ENCODE results near the gene KLHL29. TPM values are rescaled to one million over a fixed set of nuclear protein-coding genes. Genes with fewer than 3 reads are reported as not detected.

The KLHL29 gene
- total RNA-seq, 1 experiment from 2014 or later: 43.1 TPM

GRCh38 chr2:23486684-23487075, 101.7 kb downstream of the KLHL29 start:
- intact Hi-C loops (cut with micrococcal nuclease): loop anchor here (10.0 kb wide), 1 partner anchor 102 kb away; the partner anchor contains the start of gene KLHL29
- Mint-ChIP-seq H3K36me3 (ENCODE audit: insufficient read depth, unreplicated experiment) (peaks cover 7% of the 10 kb centered on the region), H3K9me3 (ENCODE audit: unreplicated experiment) (no peaks in the 10 kb centered on the region), H3K4me1 (ENCODE audit: insufficient read depth, unreplicated experiment) (peaks cover 7% of the 10 kb centered on the region), H3K4me3 (ENCODE audit: unreplicated experiment) (no peak overlapping the region), H3K27ac (ENCODE audit: low read depth, unreplicated experiment) (no peak overlapping the region), H3K27me3 (ENCODE audit: insufficient read depth, unreplicated experiment) (no peaks in the 10 kb centered on the region)
- POLR2A ChIA-PET: no interaction called here
- no peak for TF ChIP-seq CTCF (IDR thresholded peaks at IDR 0.05; ENCODE audit: unreplicated experiment)
- no TSS peak for BruUV-seq (replicated peaks)
- CTCF ChIA-PET: interaction anchor here (0.6 to 2.1 kb wide), 3 partner anchors 26 to 795 kb away, joined by 3 to 5 read pairs (median 3); no protein-coding TSS in a partner anchor
- no peak for DNase-seq (ENCODE audit: unreplicated experiment)

GRCh38 chr2:23487735-23488492, 102.9 kb downstream of the KLHL29 start:
- POLR2A ChIA-PET: no interaction called here
- intact Hi-C loops (cut with micrococcal nuclease): loop anchor here (10.0 kb wide), 1 partner anchor 103 kb away; the partner anchor contains the start of gene KLHL29
- H3K4me3 Mint-ChIP-seq (ENCODE audit: unreplicated experiment): no peak overlapping the region
- CTCF ChIA-PET: interaction anchor here (2.1 kb wide), 1 partner anchor 27 kb away, joined by 5 read pairs; no protein-coding TSS in a partner anchor
- H3K9me3 Mint-ChIP-seq (ENCODE audit: unreplicated experiment): no peaks in the 10 kb centered on the region
- no peak overlapping the region for H3K27ac Mint-ChIP-seq (ENCODE audit: low read depth, unreplicated experiment)
- no peaks in the 10 kb centered on the region for H3K27me3 Mint-ChIP-seq (ENCODE audit: insufficient read depth, unreplicated experiment)
- no peak for TF ChIP-seq CTCF (IDR thresholded peaks at IDR 0.05; ENCODE audit: unreplicated experiment)
- no TSS peak for BruUV-seq (replicated peaks)
- DNase-seq (ENCODE audit: unreplicated experiment): peak; percentile 3
- H3K4me1 Mint-ChIP-seq (ENCODE audit: insufficient read depth, unreplicated experiment): peaks cover 7% of the 10 kb centered on the region
- H3K36me3 Mint-ChIP-seq (ENCODE audit: insufficient read depth, unreplicated experiment): no peaks in the 10 kb centered on the region

DNA sequence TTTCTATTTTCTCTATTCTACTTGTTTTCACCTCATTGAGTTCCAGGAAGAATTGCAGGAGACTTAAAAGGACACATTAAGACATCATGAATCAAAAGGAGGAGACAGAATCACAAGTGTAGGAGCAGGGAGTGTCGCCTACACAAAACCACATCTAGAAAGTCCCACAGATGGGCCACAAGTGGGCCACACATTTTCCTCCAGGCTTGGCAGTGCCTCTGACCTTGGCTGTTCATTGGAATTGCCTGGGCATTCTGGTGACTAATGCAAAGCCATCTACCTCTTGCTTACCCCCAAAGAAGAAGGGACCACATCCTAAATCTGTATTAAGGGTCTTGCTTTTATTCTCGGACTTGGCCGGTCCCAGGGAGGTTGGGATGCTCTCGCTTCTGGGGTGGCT, 103.6 kb downstream of the KLHL29 start:
- BruUV-seq (replicated peaks): no TSS peak
- Mint-ChIP-seq H3K36me3 (ENCODE audit: insufficient read depth, unreplicated experiment) (peaks cover 6% of the 10 kb centered on the region), H3K4me3 (ENCODE audit: unreplicated experiment) (no peak overlapping the region), H3K4me1 (ENCODE audit: insufficient read depth, unreplicated experiment) (peaks cover 7% of the 10 kb centered on the region), H3K27ac (ENCODE audit: low read depth, unreplicated experiment) (no peak overlapping the region), H3K9me3 (ENCODE audit: unreplicated experiment) (no peaks in the 10 kb centered on the region), H3K27me3 (ENCODE audit: insufficient read depth, unreplicated experiment) (no peaks in the 10 kb centered on the region)
- ChIA-PET POLR2A (no interaction called here), CTCF (interaction anchor here (2.1 kb wide), 1 partner anchor 28 kb away, joined by 5 read pairs; no protein-coding TSS in a partner anchor)
- intact Hi-C loops (cut with micrococcal nuclease): loop anchor here (10.0 kb wide), 1 partner anchor 104 kb away; the partner anchor contains the start of gene KLHL29
- no peak for DNase-seq (ENCODE audit: unreplicated experiment)
- TF ChIP-seq CTCF (IDR thresholded peaks at IDR 0.05; ENCODE audit: unreplicated experiment): no peak

GRCh38 chr2:23489471-23490322, 104.7 kb downstream of the KLHL29 start:
- POLR2A ChIA-PET: no interaction called here
- TF ChIP-seq CTCF (IDR thresholded peaks at IDR 0.05; ENCODE audit: unreplicated experiment): no peak
- peaks cover 6% of the 10 kb centered on the region for H3K36me3 Mint-ChIP-seq (ENCODE audit: insufficient read depth, unreplicated experiment)

More at GRCh38 chr2:23489471-23490322, 104.7 kb downstream of the KLHL29 start:
- CTCF ChIA-PET: interaction anchor here (0.6 to 2.1 kb wide), 4 partner anchors 14 to 123 kb away, joined by 3 to 9 read pairs (median 4); no protein-coding TSS in a partner anchor
- no peak for DNase-seq (ENCODE audit: unreplicated experiment)
- H3K27ac Mint-ChIP-seq (ENCODE audit: low read depth, unreplicated experiment): no peak overlapping the region
- H3K9me3 Mint-ChIP-seq (ENCODE audit: unreplicated experiment): no peaks in the 10 kb centered on the region
- H3K27me3 Mint-ChIP-seq (ENCODE audit: insufficient read depth, unreplicated experiment): no peaks in the 10 kb centered on the region
- intact Hi-C loops (cut with micrococcal nuclease): loop anchor here (10.0 kb wide), 1 partner anchor 105 kb away; the partner anchor contains the start of gene KLHL29
- H3K4me1 Mint-ChIP-seq (ENCODE audit: insufficient read depth, unreplicated experiment): no peaks in the 10 kb centered on the region
- no TSS peak for BruUV-seq (replicated peaks)
- no peak overlapping the region for H3K4me3 Mint-ChIP-seq (ENCODE audit: unreplicated experiment)
